SJCRH30 (cell line): ENCODE data around the gene CRTC1. TPM values are rescaled to one million over a fixed set of nuclear protein-coding genes. Genes with fewer than 3 reads are reported as not detected.
"Not testable (repeated sequence)": the region's sequence is repeated elsewhere in the genome, so short reads cannot be mapped to it uniquely, and the experiment has no call there.

Experiments
- DNase-seq, 2 experiments: peaks; one replicate each; pipeline ENCODE4 v3.0.0-alpha.2; 2015 to 2020
- H3K27ac ChIP-seq: fragments of 250-450 bp; sonication (Bioruptor Pico); 2 replicates; pipeline ENCODE4 v1.5.1; 2020; ENCODE audit warnings: mild to moderate bottlenecking, moderate library complexity
- H3K27me3 ChIP-seq: fragments of 250-450 bp; sonication (Bioruptor Pico); 2 replicates; pipeline ENCODE4 v1.5.1; 2020; ENCODE audit warnings: mild to moderate bottlenecking, moderate library complexity
- H3K36me3 ChIP-seq: fragments of 250-450 bp; sonication (Bioruptor Pico); 2 replicates; pipeline ENCODE4 v1.5.1; 2020; ENCODE audit warnings: mild to moderate bottlenecking, moderate library complexity
- H3K4me1 ChIP-seq: fragments of 250-450 bp; sonication (Bioruptor Pico); 2 replicates; pipeline ENCODE4 v1.5.1; 2020; ENCODE audit warnings: mild to moderate bottlenecking, moderate library complexity
- H3K4me3 ChIP-seq: fragments of 250-450 bp; sonication (Bioruptor Pico); 2 replicates; pipeline ENCODE4 v1.5.1; 2020; ENCODE audit warnings: mild to moderate bottlenecking, moderate library complexity
- H3K9me3 ChIP-seq: fragments of 250-450 bp; sonication (Bioruptor Pico); replicated peaks from 2 replicates; pipeline ENCODE4 v1.5.1; 2020; ENCODE audit warnings: mild to moderate bottlenecking, moderate library complexity
- total RNA-seq: library from RNA; depleted of rRNA; stranded (reverse); fragments of >200 nt; shearing (Covaris generic); gene quantifications from 2 replicates; pipeline ENCODE4 v1.2.3, GENCODE V29; 2014

Gene CRTC1
- total RNA-seq, 1 experiment from 2014 or later, result 3.5 TPM

- peaks cover 1% of the 10 kb centered on the region; the same call in 1 of the 2 replicates for H3K4me1 ChIP-seq
- H3K9me3 ChIP-seq, result no peaks in the 10 kb centered on the region
- H3K4me3 ChIP-seq, result no peak overlapping the region
- no peak overlapping the region for H3K27ac ChIP-seq
- DNase-seq, result no peak
- no peaks in the 10 kb centered on the region for H3K27me3 ChIP-seq
- no peaks in the 10 kb centered on the region for H3K36me3 ChIP-seq
Measured at GRCh38 chr19:18713550-18714117, 30.2 kb downstream of the CRTC1 start.

GRCh38 chr19:18715416-18715815 lies 31.9 kb downstream of the CRTC1 start:
- no peaks in the 10 kb centered on the region for H3K27me3 ChIP-seq

GRCh38 chr19:18716857-18717256 lies 33.4 kb downstream of the CRTC1 start:
- H3K27ac ChIP-seq, result no peak overlapping the region
- no peaks in the 10 kb centered on the region for H3K27me3 ChIP-seq
- peaks cover 14% of the 10 kb centered on the region for H3K4me1 ChIP-seq
- no peaks in the 10 kb centered on the region for H3K9me3 ChIP-seq
- no peak overlapping the region for H3K4me3 ChIP-seq
- H3K36me3 ChIP-seq, result no peaks in the 10 kb centered on the region
- no peak for DNase-seq

More at GRCh38 chr19:18715416-18715815, 31.9 kb downstream of the CRTC1 start:
- DNase-seq, result no peak
- Histone ChIP-seq H3K9me3 (no peaks in the 10 kb centered on the region), H3K27ac (no peak overlapping the region), H3K4me1 (peaks cover 14% of the 10 kb centered on the region), H3K4me3 (no peak overlapping the region), H3K36me3 (no peaks in the 10 kb centered on the region)

GRCh38 chr19:18717601-18718000 lies 34.1 kb downstream of the CRTC1 start:
- H3K27ac ChIP-seq, result no peak overlapping the region
- peaks cover 14% of the 10 kb centered on the region for H3K4me1 ChIP-seq
- H3K36me3 ChIP-seq, result no peaks in the 10 kb centered on the region
- H3K27me3 ChIP-seq, result no peaks in the 10 kb centered on the region
- H3K9me3 ChIP-seq, result no peaks in the 10 kb centered on the region
- H3K4me3 ChIP-seq, result no peak overlapping the region
- DNase-seq, result no peak

- H3K36me3 ChIP-seq, result no peaks in the 10 kb centered on the region
Measured at GRCh38 chr19:18718015-18718526, 34.6 kb downstream of the CRTC1 start.

GRCh38 chr19:18718846-18719458 lies 35.5 kb downstream of the CRTC1 start:
- Histone ChIP-seq H3K36me3 (no peaks in the 10 kb centered on the region), H3K4me1 (peaks cover 14% of the 10 kb centered on the region), H3K9me3 (no peaks in the 10 kb centered on the region), H3K27ac (peak overlapping the region; percentile 50), H3K27me3 (no peaks in the 10 kb centered on the region), H3K4me3 (no peak overlapping the region)
- DNase-seq, result no peak

More at GRCh38 chr19:18718015-18718526, 34.6 kb downstream of the CRTC1 start:
- Histone ChIP-seq H3K27me3 (no peaks in the 10 kb centered on the region), H3K27ac (no peak overlapping the region), H3K9me3 (no peaks in the 10 kb centered on the region), H3K4me3 (no peak overlapping the region), H3K4me1 (peaks cover 14% of the 10 kb centered on the region)
- DNase-seq, result no peak

GRCh38 chr19:18719541-18719940 lies 36.1 kb downstream of the CRTC1 start:
- DNase-seq, result peak; percentile 70 to 79
- H3K4me1 ChIP-seq, result peaks cover 14% of the 10 kb centered on the region
- H3K27ac ChIP-seq, result peak overlapping the region; percentile 50
- no peaks in the 10 kb centered on the region for H3K9me3 ChIP-seq
- no peaks in the 10 kb centered on the region for H3K27me3 ChIP-seq
- no peaks in the 10 kb centered on the region for H3K36me3 ChIP-seq
- no peak overlapping the region for H3K4me3 ChIP-seq

GRCh38 chr19:18723871-18724377 lies 40.4 kb downstream of the CRTC1 start:
- no peaks in the 10 kb centered on the region for H3K36me3 ChIP-seq

GRCh38 chr19:18725841-18726770 lies 42.6 kb downstream of the CRTC1 start:
- H3K4me1 ChIP-seq, result peaks cover 7% of the 10 kb centered on the region; the same call in 1 of the 2 replicates
- no peak overlapping the region for H3K4me3 ChIP-seq
- no peaks in the 10 kb centered on the region for H3K9me3 ChIP-seq
- no peak overlapping the region for H3K27ac ChIP-seq
- no peaks in the 10 kb centered on the region for H3K36me3 ChIP-seq
- peak; percentile 51 to 61 for DNase-seq
- H3K27me3 ChIP-seq, result no peaks in the 10 kb centered on the region

More at GRCh38 chr19:18723871-18724377, 40.4 kb downstream of the CRTC1 start:
- Histone ChIP-seq H3K4me1 (peaks cover 17% of the 10 kb centered on the region), H3K27me3 (no peaks in the 10 kb centered on the region), H3K9me3 (no peaks in the 10 kb centered on the region), H3K4me3 (no peak overlapping the region), H3K27ac (no peak overlapping the region)
- no peak for DNase-seq

- Histone ChIP-seq H3K4me3 (no peak overlapping the region), H3K36me3 (no peaks in the 10 kb centered on the region), H3K9me3 (no peaks in the 10 kb centered on the region), H3K27me3 (no peaks in the 10 kb centered on the region), H3K4me1 (peaks cover 7% of the 10 kb centered on the region; the same call in 1 of the 2 replicates), H3K27ac (no peak overlapping the region)
- no peak for DNase-seq
Measured at GRCh38 chr19:18726846-18727245, 43.4 kb downstream of the CRTC1 start.

- not testable (repeated sequence) for H3K27ac ChIP-seq, H3K4me1 ChIP-seq, H3K36me3 ChIP-seq, H3K27me3 ChIP-seq, DNase-seq, H3K4me3 ChIP-seq, H3K9me3 ChIP-seq
Measured at GRCh38 chr19:18727602-18728001, 44.1 kb downstream of the CRTC1 start.

- Histone ChIP-seq H3K4me3 (no peak overlapping the region), H3K9me3 (no peaks in the 10 kb centered on the region), H3K4me1 (peaks cover 27% of the 10 kb centered on the region), H3K27me3 (no peaks in the 10 kb centered on the region), H3K36me3 (no peaks in the 10 kb centered on the region), H3K27ac (no peak overlapping the region)
- no peak for DNase-seq
Measured at GRCh38 chr19:18729933-18730530, 46.6 kb downstream of the CRTC1 start.

- Histone ChIP-seq H3K4me3 (no peak overlapping the region), H3K27ac (no peak overlapping the region), H3K36me3 (no peaks in the 10 kb centered on the region), H3K4me1 (peaks cover 32% of the 10 kb centered on the region), H3K9me3 (no peaks in the 10 kb centered on the region), H3K27me3 (no peaks in the 10 kb centered on the region)
- DNase-seq, result no peak
Measured at GRCh38 chr19:18730885-18731513, 47.5 kb downstream of the CRTC1 start.

- no peaks in the 10 kb centered on the region for H3K36me3 ChIP-seq
- H3K27ac ChIP-seq, result no peak overlapping the region
- no peak overlapping the region for H3K4me3 ChIP-seq
- H3K27me3 ChIP-seq, result no peaks in the 10 kb centered on the region
- peaks cover 35% of the 10 kb centered on the region for H3K4me1 ChIP-seq
- no peaks in the 10 kb centered on the region for H3K9me3 ChIP-seq
- no peak for DNase-seq
Measured at GRCh38 chr19:18731562-18732008, 48.1 kb downstream of the CRTC1 start.
